HG02870 (cell line): ENCODE results near the gene RAB43.

ENCODE experiments used
- ATAC-seq: cut with Tn5 transposase; IDR thresholded peaks from one replicate; pipeline ENCODE4 v1.9.1; 2021; ENCODE audit warnings: mild to moderate bottlenecking, moderate library complexity; ENCODE audit not compliant: unreplicated experiment

Gene RAB43

DNA sequence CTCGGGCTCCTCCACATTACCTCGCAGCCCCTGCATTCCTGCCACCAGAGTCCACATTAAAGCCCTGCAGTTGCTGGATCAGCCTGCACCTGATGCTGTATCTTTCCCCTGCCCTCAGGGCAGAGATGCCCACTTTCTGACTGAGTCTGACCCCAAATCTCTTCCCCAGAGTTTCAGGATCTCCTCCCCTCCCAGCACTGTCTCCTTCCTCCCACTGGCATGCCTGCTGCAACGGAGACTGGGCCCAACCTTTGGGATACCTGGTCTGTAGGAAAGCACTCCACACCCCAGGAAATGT lies 81.6 kb downstream of the RAB43 start:
- no peak for ATAC-seq

DNA sequence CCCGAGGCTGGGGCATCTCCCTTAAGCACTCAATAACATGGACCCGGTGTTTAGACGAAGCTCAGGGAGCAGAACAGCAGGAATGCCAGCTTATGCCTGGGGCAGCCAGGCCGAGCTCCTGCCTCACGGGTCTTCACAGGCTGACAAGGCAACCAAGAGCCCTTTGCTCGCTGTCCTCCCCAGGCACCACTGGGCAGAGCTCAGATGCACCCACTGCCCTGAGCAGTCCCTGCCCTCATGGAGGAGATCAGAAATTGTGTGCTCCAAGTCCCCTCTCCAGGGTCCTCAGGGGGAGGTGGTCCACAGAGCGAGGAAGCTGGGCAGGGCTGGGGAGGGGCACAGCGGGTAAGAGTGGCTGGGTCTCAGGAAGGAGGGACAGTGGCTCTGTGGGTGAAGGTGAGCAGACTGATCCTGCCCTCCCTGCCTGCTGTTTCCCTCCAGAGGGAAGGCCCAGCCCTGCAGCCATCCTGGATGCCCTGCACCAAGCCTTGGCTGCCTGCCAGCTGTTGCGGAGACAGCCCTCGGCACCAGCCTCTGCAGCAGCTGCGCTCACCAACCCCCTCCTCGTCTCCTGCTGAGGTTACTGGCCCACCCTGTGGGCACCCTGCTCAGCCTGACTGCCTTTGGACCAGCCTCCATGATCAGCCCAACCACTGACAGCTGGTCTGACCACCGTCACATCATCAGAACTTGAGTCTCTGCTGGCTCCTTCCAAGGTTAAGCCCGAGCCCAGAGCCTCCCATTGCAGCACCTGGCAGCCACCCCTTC lies 82.1 kb downstream of the RAB43 start:
- ATAC-seq = no peak

DNA sequence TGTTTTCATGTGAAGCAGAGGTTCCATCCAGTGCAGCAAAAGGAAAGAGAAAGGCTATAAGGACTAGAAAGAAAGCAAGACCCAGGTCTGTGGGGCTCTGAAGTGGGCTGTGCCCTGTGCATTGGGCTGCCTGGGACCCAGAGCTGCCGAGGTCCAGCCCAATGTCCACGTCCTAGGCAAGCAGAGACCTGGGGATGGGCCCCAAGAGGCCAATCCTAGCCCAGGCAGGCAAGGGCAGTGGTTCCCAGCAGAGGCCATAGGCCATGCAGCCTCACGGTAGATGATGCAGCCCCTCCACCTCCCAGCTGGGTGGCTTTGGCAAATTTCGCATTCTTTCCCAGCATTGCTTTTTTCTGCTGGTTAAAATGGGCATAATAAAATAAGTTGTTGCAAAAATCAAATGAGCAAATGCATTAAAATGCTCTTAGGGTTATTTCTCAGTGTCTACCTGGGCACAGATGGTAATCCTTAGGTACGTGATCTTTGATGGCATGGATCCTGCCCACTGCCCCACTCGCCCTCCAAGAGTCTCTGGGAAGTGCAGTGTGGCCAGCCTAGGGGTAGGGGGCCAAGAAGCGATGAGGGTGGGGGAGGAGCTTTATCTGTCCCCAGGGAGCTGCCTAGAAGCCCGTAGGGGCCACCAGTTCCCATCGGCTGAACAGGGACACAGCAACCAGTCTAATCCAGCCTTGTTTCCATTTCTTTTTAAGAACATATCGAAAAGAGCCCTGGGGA lies 83.3 kb downstream of the RAB43 start:
- no peak for ATAC-seq
